HG03575 (cell line): Measurements from ENCODE around the gene FZR1.

Experiments
- ATAC-seq: cut with Tn5 transposase; IDR thresholded peaks from one replicate; pipeline ENCODE4 v1.9.1; 2021; ENCODE audit not compliant: unreplicated experiment, insufficient number of reproducible peaks, low FRiP score; ENCODE audit errors: extremely low read depth

The FZR1 gene

GRCh38 chr19:3505598-3506383 lies at the start of gene FZR1:
TSS of gene FZR1 (plus strand) at chr19:3506311. CDS start at chr19:3522990, 16,679 bp downstream.
- peak; percentile 52 for ATAC-seq

DNA sequence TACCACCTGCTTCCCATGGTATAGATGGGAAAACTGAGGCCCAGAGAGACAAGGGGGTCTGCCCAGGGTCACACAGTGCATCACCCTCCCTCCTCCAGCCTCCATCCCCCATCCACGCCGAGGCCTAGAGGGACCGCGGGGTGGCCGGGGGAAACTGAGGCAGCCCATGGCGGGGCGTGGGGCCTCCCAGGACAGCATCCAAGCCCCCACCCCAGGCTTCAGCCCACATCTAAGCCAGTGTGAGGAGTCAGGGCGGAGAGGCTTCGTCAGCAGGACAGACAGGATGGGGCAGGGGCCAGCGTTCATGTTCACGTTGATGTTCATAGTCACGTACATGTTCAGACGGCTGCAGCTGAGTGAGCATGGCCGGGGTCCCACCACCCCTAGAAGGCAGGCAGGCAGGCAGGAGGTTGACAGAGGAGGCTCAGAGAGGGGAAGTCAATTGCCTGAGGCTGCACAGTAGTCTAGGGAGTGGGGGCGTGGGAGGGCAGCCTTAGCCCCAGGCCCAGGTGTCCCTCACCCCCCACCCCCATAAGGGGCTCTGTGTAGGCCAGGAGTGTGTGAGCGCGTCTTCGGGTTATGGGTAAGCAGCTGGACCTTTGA lies 49.1 kb upstream of the FZR1 start:
- no peak for ATAC-seq

GRCh38 chr19:3457528-3458228 lies 48.4 kb upstream of the FZR1 start:
- no peak for ATAC-seq

GRCh38 chr19:3458229-3459088 lies 47.7 kb upstream of the FZR1 start:
- no peak for ATAC-seq

- no peak for ATAC-seq
Measured at GRCh38 chr19:3459089-3459881, 46.8 kb upstream of the FZR1 start.

GRCh38 chr19:3459965-3460582 lies 46.0 kb upstream of the FZR1 start:
- no peak for ATAC-seq

DNA sequence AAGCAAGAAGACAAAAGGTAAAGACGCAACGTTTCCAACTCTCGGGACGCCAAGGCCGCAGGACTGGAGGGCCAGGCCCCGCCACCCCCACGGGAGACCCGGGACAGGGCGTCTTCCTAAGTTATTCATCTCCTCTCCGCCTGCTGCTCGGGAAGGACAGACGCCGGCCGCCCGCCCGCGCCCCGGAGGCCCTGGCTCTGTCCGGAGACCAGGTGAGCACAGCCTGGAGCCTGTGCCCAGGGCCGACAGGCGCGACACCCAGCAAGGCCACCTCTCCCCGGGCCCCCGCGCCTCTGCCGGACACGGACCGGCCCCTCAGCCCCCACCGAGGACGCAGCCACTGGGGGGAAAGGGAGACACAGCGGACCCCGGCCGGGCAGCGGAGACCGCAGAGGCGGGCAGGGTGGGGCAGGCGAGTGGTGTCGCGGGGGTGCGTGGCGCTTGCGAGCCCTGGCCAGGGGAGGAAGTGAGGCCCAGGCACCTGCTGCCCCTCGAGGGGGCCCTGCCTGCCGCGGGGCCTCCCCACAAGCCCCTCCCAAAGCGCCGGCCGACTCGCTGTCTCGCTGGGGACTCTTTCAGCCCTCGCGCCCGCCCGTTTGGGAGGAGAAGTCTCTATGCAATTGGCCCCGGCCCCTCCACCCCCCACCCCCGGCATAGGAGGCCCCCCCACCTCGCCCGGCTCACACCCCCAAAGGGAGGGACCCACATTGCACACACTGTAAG lies 43.0 kb upstream of the FZR1 start:
- no peak for ATAC-seq

DNA sequence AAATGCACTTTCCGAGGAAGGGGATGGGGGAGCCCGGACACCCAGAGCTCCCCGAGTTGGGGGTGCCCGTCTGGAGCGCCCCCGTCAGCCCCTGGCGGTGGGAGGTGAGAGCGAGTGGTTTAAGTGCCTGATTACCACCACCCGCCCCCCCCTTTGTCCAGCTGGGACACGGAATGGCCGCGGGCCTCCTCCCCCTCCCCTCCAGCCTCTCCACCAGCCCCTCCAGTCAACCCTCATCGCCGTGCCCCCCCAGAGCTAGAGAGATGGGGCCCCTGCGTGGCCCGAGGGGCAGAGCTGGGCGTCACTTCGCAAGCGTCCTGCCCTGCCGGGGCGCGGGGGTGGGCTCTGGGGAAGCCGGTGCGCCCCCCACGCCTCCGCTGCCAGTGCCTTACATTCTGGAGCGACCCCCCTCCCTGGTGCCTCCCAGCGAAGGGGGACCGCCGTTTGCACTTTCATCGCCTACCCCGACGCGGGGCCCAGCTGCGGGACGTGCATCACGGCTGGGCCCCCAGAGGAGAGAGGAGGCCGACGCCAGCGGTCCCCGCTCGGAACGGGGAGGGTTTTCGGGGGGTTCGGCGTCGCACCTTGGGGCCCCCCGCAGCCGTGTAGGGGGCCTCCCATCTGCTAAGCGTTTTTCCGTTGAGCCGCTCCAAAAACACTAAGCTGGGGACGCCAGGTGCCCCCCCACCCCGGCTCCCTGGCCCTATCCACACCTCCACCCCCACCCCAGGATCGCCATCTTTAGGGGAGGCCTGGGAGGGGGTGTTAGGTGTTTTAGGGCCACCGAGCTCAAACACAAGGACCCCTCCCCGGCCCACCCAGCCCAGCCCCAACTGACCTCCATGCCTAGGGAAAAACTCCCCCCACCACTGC lies 42.2 kb upstream of the FZR1 start:
- ATAC-seq = no peak

GRCh38 chr19:3464587-3465235 lies 41.4 kb upstream of the FZR1 start:
- no peak for ATAC-seq

- ATAC-seq = no peak
Measured at GRCh38 chr19:3465552-3465951, 40.6 kb upstream of the FZR1 start.

GRCh38 chr19:3466635-3467034 lies 39.5 kb upstream of the FZR1 start:
- ATAC-seq = no peak

DNA sequence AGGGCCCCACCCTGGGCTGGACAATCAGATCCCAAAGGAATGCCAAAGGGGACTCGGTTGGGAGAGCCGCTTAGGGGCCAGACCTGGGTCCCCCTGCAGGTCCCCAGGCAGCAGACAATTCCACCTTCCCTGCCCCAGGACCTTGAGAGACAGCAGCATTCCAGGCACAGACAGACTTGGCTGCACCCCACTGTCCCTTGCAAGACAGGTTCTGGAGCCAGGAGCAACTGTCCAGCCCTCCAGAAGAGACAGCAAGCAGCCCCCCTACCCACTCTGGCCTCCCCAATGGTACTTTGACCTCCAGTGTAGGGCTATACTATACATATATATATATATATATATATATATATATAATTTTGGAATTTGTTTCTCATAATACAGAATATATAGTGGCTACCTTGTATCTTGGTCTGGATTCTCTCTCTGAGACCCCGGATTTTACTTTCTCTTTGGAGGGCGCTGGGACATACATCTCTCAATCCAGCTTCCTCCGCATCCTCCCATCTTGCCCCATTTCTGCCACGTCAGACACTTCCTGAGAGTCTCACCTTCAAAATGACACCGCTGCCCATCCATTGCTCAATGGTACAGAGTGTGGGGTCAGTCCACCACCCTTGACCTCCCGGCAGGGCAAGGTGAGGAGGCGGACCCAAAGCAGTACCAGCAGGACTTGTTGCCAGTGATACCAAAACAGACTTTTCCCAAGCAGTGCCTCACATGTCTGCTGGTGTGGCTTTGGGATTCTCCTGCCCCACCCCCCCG lies 38.5 kb upstream of the FZR1 start:
- no peak for ATAC-seq

DNA sequence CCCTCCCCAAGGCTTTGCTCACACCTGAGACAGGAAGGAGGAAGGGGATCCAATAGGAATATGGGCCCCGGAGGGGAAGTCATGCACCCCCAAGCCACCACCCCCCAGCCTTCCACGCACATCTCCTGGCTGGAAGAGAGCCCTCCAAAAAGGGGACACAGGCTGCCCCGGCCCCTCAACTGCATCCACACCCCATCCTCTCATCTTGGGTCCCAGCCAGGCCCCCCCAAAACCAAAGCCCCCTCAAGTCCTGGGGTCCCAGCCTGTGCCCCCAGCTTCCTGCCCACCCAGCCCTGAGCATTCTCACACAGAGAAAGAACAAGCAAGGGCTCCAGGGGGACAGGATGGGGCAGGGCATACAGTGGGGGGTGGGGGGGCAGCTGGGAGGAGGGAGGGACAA lies 37.9 kb upstream of the FZR1 start:
- no peak for ATAC-seq

DNA sequence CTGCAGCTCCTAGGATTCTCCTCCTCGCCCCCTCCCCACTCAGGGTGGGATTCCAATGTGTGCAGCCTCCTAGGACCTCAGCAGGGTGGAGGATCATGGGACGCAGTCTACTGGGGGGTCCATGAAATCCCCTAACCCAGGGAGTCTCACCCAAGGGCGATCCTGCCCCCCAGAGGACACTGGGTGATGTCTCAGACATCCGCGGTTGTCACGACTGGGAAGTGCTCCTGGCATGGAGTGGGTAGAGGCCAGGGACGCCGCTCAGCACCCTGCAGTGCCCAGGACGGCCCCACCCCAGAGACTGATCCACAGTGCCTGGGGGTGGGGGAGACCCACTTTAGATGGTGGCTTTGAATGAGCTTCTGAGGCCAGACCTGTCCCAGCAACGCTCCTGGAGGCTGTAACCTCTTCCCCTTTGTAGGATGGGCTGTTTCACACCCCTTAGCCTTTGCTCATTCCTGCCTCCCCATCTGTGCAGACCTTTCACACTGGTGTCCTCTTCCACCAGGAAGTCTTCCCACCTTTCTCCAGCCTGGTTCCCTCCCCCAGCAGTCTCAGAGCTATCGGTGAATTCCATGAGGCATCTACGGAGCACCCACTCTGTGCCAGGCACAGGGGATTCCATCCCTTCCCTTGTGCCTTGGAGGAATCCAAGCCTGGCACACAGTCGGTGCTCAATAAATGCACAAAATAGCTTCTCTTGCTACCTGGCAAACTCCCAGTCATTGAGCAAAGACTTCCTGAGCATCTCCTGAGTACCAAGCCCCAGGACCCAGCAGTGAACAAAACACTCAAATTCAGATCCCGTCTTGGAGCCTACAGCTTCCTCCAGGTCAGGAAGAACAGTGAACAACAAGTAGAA lies 36.2 kb upstream of the FZR1 start:
- no peak for ATAC-seq
